ENCODE measurements around the gene CST3. TPM values are rescaled to one million over a fixed set of nuclear protein-coding genes. Genes with fewer than 3 reads are reported as not detected.

CST3 gene
- total RNA-seq, 2 experiments from 2014 or later, result 0.26 to 0.29 TPM

GRCh38 chr20:23609486-23610109 lies 28.2 kb downstream of the CST3 start:
- no peaks in the 10 kb centered on the region for H3K4me1 Mint-ChIP-seq (ENCODE audit: low read depth)
- no peak for DNase-seq
- H3K27me3 Mint-ChIP-seq, result no peaks in the 10 kb centered on the region
- no peaks in the 10 kb centered on the region for H3K9me3 Mint-ChIP-seq
- CTCF ChIA-PET, result interaction anchor here (3.7 kb wide), 1 partner anchor 167 kb away, joined by 50 read pairs; no protein-coding TSS in a partner anchor
- H3K27ac Mint-ChIP-seq, result no peak overlapping the region
- H3K4me3 Mint-ChIP-seq, result no peak overlapping the region
- POLR2A ChIA-PET, result no interaction called here
- H3K36me3 Mint-ChIP-seq, result no peaks in the 10 kb centered on the region
- intact Hi-C loops (cut with micrococcal nuclease), result loop anchor here (5.0 kb wide), 1 partner anchor 917 kb away; no protein-coding TSS in a partner anchor

DNA sequence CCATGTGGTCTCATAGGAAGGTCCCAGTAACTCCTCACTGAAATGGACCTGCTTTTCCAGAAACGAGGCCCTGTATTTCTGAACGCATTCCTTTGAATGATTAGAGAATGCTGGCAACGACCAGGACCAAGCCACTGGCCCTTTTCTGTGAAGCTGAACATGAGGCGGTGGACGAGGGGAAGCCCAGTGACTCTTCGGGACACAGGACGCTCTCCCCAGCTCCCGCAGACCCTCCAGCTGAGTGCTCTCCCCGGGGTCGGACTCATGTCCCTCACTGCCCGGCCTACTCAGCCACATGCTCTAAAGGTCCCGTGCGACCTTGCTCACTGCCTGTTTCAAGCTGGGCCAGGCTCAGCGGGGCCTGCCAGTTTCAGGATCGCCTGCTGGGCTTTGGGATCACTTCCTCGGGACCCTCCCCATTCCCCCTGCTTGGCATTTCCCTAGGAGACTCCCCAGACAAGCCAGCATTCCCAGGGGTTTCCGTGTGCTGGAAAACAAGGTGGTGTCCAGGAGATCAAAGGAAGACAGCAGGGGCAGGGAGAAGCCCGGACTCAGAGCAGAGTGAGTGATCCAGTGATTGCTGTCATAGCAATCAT lies 29.4 kb downstream of the CST3 start:
- POLR2A ChIA-PET, result no interaction called here
- Mint-ChIP-seq H3K4me1 (ENCODE audit: low read depth) (no peaks in the 10 kb centered on the region), H3K27ac (no peak overlapping the region), H3K27me3 (no peaks in the 10 kb centered on the region), H3K36me3 (no peaks in the 10 kb centered on the region), H3K9me3 (no peaks in the 10 kb centered on the region), H3K4me3 (no peak overlapping the region)
- DNase-seq, result no peak
- CTCF ChIA-PET, result interaction anchor here (1.2 to 3.7 kb wide), 2 partner anchors 166 to 259 kb away, joined by 3 to 50 read pairs; no protein-coding TSS in a partner anchor
- intact Hi-C loops (cut with micrococcal nuclease), result loop anchor here (5.0 kb wide), 1 partner anchor 916 kb away; no protein-coding TSS in a partner anchor

DNA sequence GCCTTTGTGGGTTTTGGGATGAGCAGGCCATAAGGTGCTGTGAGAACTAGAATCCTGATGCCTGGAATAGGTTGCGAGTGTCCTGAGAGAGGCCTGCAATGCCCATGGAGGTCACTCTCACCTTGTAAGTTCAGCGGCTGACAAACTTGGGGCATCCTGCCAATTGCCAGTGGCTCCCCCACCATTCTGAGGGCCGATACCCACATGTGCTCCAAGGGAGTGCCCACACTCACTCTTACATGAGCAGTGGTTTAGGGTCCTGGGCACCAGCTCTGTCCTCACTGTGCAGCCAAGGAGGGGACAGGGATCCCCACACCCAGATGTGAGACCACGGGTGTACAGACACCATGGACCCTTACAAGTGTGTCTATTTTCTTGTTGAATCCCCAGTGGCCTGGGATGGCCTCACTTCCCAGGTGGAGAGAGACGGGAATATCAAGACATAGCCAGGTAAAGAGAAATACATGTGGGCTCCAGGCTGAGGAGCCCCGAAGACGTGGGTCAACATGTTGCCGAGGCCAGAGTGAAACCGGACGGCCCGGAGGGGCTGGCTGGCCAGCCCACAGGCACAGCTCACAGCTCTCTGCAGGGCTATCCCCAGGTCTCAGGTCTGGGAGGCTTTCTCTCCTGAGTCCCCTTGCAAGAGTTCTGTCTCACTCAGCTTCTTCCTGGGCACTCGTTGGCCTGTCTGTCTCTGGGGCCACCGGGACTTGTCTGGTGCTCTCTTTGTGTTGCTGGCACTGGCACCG lies 30.1 kb downstream of the CST3 start:
- H3K27me3 Mint-ChIP-seq, result no peaks in the 10 kb centered on the region
- intact Hi-C loops (cut with micrococcal nuclease), result loop anchor here (5.0 kb wide), 1 partner anchor 915 kb away; no protein-coding TSS in a partner anchor
- H3K27ac Mint-ChIP-seq, result no peak overlapping the region
- H3K4me3 Mint-ChIP-seq, result no peak overlapping the region
- CTCF ChIA-PET, result interaction anchor here (1.2 to 3.7 kb wide), 6 partner anchors 13 to 916 kb away, joined by 3 to 50 read pairs (median 4); no protein-coding TSS in a partner anchor
- no peaks in the 10 kb centered on the region for H3K9me3 Mint-ChIP-seq
- no peaks in the 10 kb centered on the region for H3K4me1 Mint-ChIP-seq (ENCODE audit: low read depth)
- H3K36me3 Mint-ChIP-seq, result no peaks in the 10 kb centered on the region
- no peak for DNase-seq
- POLR2A ChIA-PET, result no interaction called here

- Mint-ChIP-seq H3K27me3 (no peaks in the 10 kb centered on the region), H3K36me3 (no peaks in the 10 kb centered on the region), H3K4me3 (no peak overlapping the region), H3K4me1 (ENCODE audit: low read depth) (no peaks in the 10 kb centered on the region), H3K27ac (no peak overlapping the region), H3K9me3 (no peaks in the 10 kb centered on the region)
- intact Hi-C loops (cut with micrococcal nuclease), result loop anchor here (1.0 to 5.0 kb wide), 2 partner anchors 165 to 914 kb away; no protein-coding TSS in a partner anchor
- ChIA-PET CTCF (interaction anchor here (0.6 to 3.7 kb wide), 6 partner anchors 14 to 915 kb away, joined by 3 to 50 read pairs (median 4); no protein-coding TSS in a partner anchor), POLR2A (no interaction called here)
- peak; percentile 74 for DNase-seq
Observed at GRCh38 chr20:23606652-23607049, 31.1 kb downstream of the CST3 start.

DNA sequence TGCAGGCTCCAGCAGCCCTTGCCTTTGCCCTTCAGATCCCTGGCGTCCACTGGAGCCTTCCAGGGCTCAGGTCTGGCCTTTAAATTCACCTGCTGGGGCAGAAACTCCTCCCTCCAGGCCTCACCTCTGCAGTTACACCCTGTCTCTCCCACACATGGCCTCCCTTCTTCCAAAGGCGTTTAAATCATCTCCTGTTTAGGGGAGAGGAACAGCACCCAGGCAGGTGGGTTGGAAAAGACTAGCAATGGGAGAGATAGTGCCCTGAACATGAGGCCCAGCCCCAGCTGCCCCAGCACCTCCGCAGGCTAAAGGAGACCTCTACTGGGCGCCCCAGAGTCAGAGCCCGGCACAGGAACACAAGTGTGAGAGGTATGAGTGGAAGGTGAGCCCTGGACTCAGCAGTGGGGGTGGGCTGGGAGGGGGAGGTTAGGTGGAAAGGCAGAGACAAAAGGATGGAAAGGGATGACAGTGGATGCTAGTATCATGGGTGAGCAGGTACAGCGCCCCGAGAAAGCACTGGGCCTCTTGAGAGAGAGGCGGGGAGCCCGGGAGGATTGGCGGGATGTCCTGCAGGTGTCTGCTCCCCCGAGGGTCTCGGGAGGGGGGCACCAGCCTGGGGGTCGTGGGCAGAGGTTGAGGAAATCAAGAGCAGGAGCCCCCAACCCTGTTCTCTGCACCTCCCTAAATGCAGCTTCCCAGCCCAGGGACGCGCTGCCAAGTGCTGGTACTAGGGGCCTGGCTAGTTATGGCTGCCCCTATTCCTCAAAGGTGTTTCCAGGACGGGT lies 31.7 kb downstream of the CST3 start, which contains the start of gene CST9:
TSS of gene CST9 (minus strand) at position 51 of the 785 bp plus-strand sequence. CDS start 53 bp downstream, outside the sequence.
- Mint-ChIP-seq H3K9me3 (no peaks in the 10 kb centered on the region), H3K36me3 (no peaks in the 10 kb centered on the region), H3K27me3 (no peaks in the 10 kb centered on the region), H3K4me1 (ENCODE audit: low read depth) (no peaks in the 10 kb centered on the region), H3K4me3 (no peak within 1 kb of the TSS), H3K27ac (no peak within 1 kb of the TSS)
- intact Hi-C loops (cut with micrococcal nuclease), result loop anchor here (1.0 to 5.0 kb wide), 2 partner anchors 165 to 914 kb away; no protein-coding TSS in a partner anchor
- ChIA-PET CTCF (interaction anchor here (0.6 to 4.4 kb wide), 7 partner anchors 15 to 914 kb away, joined by 3 to 50 read pairs (median 5); no protein-coding TSS in a partner anchor), POLR2A (no interaction called here)
- no peak for DNase-seq

DNA sequence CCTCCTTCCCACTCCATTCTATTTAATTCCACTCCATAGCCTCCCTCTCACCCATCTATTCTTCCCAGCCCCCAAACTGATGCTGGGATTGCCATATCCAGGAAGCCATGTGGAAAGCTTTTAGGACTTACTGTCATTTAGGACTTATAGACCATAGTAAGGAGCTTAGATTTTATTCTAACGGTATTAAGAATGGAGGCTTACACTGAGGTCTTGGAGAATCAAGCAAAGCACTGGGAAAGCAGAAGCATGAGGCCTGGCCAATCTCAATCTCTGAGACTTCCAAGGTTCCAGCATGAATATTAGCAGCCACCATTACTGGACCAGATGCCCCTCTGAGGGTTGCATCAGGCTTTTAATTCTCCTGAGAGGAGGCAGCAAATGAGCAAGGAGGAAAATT lies 33.4 kb downstream of the CST3 start:
- Mint-ChIP-seq H3K27me3 (no peaks in the 10 kb centered on the region), H3K4me3 (no peak overlapping the region), H3K27ac (no peak overlapping the region), H3K9me3 (no peaks in the 10 kb centered on the region), H3K36me3 (no peaks in the 10 kb centered on the region), H3K4me1 (ENCODE audit: low read depth) (no peaks in the 10 kb centered on the region)
- CTCF ChIA-PET, result interaction anchor here (1.0 to 4.4 kb wide), 3 partner anchors 161 to 912 kb away, joined by 3 to 28 read pairs (median 4); no protein-coding TSS in a partner anchor
- intact Hi-C loops (cut with micrococcal nuclease), result no loop called here
- DNase-seq, result no peak
- POLR2A ChIA-PET, result no interaction called here

GRCh38 chr20:23603321-23603720 lies 34.4 kb downstream of the CST3 start:
- H3K4me1 Mint-ChIP-seq (ENCODE audit: low read depth), result no peaks in the 10 kb centered on the region
- no peak overlapping the region for H3K27ac Mint-ChIP-seq
- no peak overlapping the region for H3K4me3 Mint-ChIP-seq
- intact Hi-C loops (cut with micrococcal nuclease), result no loop called here
- DNase-seq, result no peak
- no peaks in the 10 kb centered on the region for H3K36me3 Mint-ChIP-seq
- ChIA-PET POLR2A (no interaction called here), CTCF (interaction anchor here (1.3 to 4.4 kb wide), 2 partner anchors 160 to 253 kb away, joined by 4 to 28 read pairs; no protein-coding TSS in a partner anchor)
- no peaks in the 10 kb centered on the region for H3K27me3 Mint-ChIP-seq
- no peaks in the 10 kb centered on the region for H3K9me3 Mint-ChIP-seq

GRCh38 chr20:23602699-23603098 lies 35.1 kb downstream of the CST3 start:
- ChIA-PET CTCF (interaction anchor here (4.4 kb wide), 1 partner anchor 160 kb away, joined by 28 read pairs; no protein-coding TSS in a partner anchor), POLR2A (no interaction called here)
- Mint-ChIP-seq H3K27me3 (no peaks in the 10 kb centered on the region), H3K36me3 (no peaks in the 10 kb centered on the region), H3K4me1 (ENCODE audit: low read depth) (no peaks in the 10 kb centered on the region), H3K4me3 (no peak overlapping the region), H3K9me3 (no peaks in the 10 kb centered on the region), H3K27ac (no peak overlapping the region)
- no peak for DNase-seq
- intact Hi-C loops (cut with micrococcal nuclease), result no loop called here

DNA sequence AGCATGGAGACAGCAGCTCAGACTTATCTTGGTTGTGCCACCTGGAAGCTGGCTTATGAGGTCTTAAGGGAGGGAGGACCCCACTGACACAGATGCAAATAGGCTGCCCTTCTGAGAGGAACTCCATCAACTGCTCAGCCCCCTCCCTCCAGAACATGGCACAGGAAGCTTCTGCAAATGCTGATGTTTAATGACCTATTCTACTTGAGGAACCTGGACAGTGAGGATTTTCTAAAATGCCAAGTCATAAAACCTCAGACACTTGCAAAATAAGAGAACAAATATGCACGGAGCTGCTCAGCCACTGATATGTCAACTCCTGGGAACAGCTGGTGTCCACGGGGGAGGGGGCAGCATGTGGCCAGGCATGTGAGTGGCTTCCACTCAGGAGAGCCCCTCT lies 35.5 kb downstream of the CST3 start:
- Mint-ChIP-seq H3K4me1 (ENCODE audit: low read depth) (no peaks in the 10 kb centered on the region), H3K4me3 (no peak overlapping the region), H3K27ac (no peak overlapping the region), H3K27me3 (no peaks in the 10 kb centered on the region), H3K36me3 (no peaks in the 10 kb centered on the region), H3K9me3 (no peaks in the 10 kb centered on the region)
- DNase-seq, result no peak
- ChIA-PET POLR2A (no interaction called here), CTCF (interaction anchor here (4.4 kb wide), 1 partner anchor 159 kb away, joined by 28 read pairs; no protein-coding TSS in a partner anchor)
- intact Hi-C loops (cut with micrococcal nuclease), result no loop called here

DNA sequence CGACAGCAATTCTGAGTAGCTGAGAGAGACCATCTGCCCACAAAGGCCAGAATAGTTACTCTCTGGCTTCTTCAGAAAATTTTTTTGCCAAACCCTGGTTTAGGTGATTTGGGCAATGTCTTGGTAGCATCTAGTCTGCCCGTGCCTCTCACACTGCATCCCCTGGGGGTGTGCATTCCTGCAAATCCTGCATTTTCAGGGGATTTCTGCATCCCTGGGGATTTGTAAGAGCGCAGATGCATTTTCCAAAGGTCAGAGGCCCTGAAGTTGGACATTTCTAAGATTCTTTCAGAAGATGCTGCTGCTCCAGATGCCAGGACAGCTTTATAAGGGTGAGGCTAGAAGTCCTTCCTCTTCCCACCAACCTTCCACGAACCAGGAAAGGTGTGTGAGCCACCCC lies 36.0 kb downstream of the CST3 start:
- intact Hi-C loops (cut with micrococcal nuclease), result no loop called here

DNA sequence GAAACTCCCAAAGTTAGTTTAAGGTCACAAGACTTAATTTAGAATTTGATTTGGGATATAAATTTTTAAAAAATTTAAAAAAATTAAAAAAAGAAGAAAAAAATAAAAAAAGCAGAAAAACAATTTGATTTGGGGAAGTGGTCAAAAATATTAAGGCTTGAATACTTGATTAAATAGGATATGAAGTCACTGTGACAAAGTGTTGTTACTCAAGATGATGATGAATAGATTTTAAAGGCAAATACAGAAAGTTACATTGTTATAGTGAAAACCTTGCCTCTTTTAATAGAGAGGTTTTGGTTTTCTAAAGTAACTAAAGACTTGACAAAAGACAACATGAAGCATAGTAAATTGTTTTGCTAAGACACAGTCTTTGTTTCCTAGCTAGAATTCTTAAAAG lies 39.3 kb downstream of the CST3 start:
- no peak overlapping the region for H3K27ac Mint-ChIP-seq
- H3K36me3 Mint-ChIP-seq, result no peaks in the 10 kb centered on the region
- H3K9me3 Mint-ChIP-seq, result no peaks in the 10 kb centered on the region
- CTCF ChIA-PET, result no interaction called here
- POLR2A ChIA-PET, result no interaction called here
- no peaks in the 10 kb centered on the region for H3K4me1 Mint-ChIP-seq (ENCODE audit: low read depth)
- no peak for DNase-seq
- no peak overlapping the region for H3K4me3 Mint-ChIP-seq
- intact Hi-C loops (cut with micrococcal nuclease), result no loop called here
- no peaks in the 10 kb centered on the region for H3K27me3 Mint-ChIP-seq

More for the DNA sequence above, 36.0 kb downstream of the CST3 start:
- ChIA-PET CTCF (interaction anchor here (4.4 kb wide), 1 partner anchor 159 kb away, joined by 28 read pairs; no protein-coding TSS in a partner anchor), POLR2A (no interaction called here)
- DNase-seq, result no peak
- Mint-ChIP-seq H3K4me1 (ENCODE audit: low read depth) (no peaks in the 10 kb centered on the region), H3K9me3 (no peaks in the 10 kb centered on the region), H3K4me3 (no peak overlapping the region), H3K27ac (no peak overlapping the region), H3K27me3 (no peaks in the 10 kb centered on the region), H3K36me3 (no peaks in the 10 kb centered on the region)

Data from activated CD4-positive, alpha-beta memory T cell treated with anti-CD3 and anti-CD28 coated beads for 36 hours (primary cell).